Measurements from ENCODE around the gene TPD52L2.

Gene TPD52L2

GRCh38 chr20:63825331-63826118 lies 39.5 kb upstream of the TPD52L2 start:
- peaks cover 5 to 21% (median 16%) of the 10 kb centered on the region in 4 experiments for H3K4me1 ChIP-seq (ENCODE audit: control extremely low read depth in 1 of 4, control insufficient read depth in 4 of 4, insufficient read depth in 4 of 4, low read length in 3 of 4)
- no peak overlapping the region for H3K27ac ChIP-seq (ENCODE audit: insufficient read depth in 1 of 2, low read depth in 1 of 2, low read length in 2 of 2, poor library complexity in 1 of 2, severe bottlenecking in 2 of 2)
- no peaks in the 10 kb centered on the region for H3K27me3 ChIP-seq (replicated peaks in 2 of 5; ENCODE audit: control insufficient read depth in 4 of 5, insufficient read depth in 5 of 5, low read length in 4 of 5)
- DNase-seq, result no peak
- no peaks in the 10 kb centered on the region for H3K36me3 ChIP-seq (ENCODE audit: control insufficient read depth in 4 of 4, insufficient read depth in 4 of 4, low read length in 3 of 4)
- no peak overlapping the region for H3K4me3 ChIP-seq (ENCODE audit: control insufficient read depth in 1 of 7, extremely low read depth in 1 of 7, insufficient read depth in 4 of 7, low read depth in 2 of 7, low read length in 6 of 7)
- POLR2A ChIA-PET, result no interaction called here
- 96% methylated on average over 15 of the region's 25 CpGs for WGBS (ENCODE audit: insufficient coverage)
- no peaks in the 10 kb centered on the region for H3K9me3 ChIP-seq (ENCODE audit: control extremely low read depth in 1 of 5, control insufficient read depth in 4 of 5, insufficient read depth in 2 of 5, low read depth in 1 of 5, low read length in 4 of 5)
- CTCF ChIA-PET, result interaction anchor here (0.8 to 1.5 kb wide), 2 partner anchors 20 to 33 kb away, joined by 3 to 5 read pairs; no protein-coding TSS in a partner anchor

- 98% methylated on average over 13 of the region's 13 CpGs for WGBS (ENCODE audit: insufficient coverage)
- Histone ChIP-seq H3K36me3 (ENCODE audit: control insufficient read depth in 4 of 4, insufficient read depth in 4 of 4, low read length in 3 of 4) (no peaks in the 10 kb centered on the region), H3K4me1 (ENCODE audit: control extremely low read depth in 1 of 4, control insufficient read depth in 4 of 4, insufficient read depth in 4 of 4, low read length in 3 of 4) (peaks cover 5 to 21% (median 17%) of the 10 kb centered on the region in 4 experiments), H3K9me3 (ENCODE audit: control extremely low read depth in 1 of 5, control insufficient read depth in 4 of 5, insufficient read depth in 2 of 5, low read depth in 1 of 5, low read length in 4 of 5) (no peaks in the 10 kb centered on the region), H3K27me3 (replicated peaks in 2 of 5; ENCODE audit: control insufficient read depth in 4 of 5, insufficient read depth in 5 of 5, low read length in 4 of 5) (no peaks in the 10 kb centered on the region), H3K27ac (ENCODE audit: insufficient read depth in 1 of 2, low read depth in 1 of 2, low read length in 2 of 2, poor library complexity in 1 of 2, severe bottlenecking in 2 of 2) (no peak overlapping the region), H3K4me3 (ENCODE audit: control insufficient read depth in 1 of 7, extremely low read depth in 1 of 7, insufficient read depth in 4 of 7, low read depth in 2 of 7, low read length in 6 of 7) (no peak overlapping the region)
- no peak for DNase-seq
- ChIA-PET POLR2A (no interaction called here), CTCF (interaction anchor here (1.4 to 1.5 kb wide), 2 partner anchors 18 to 32 kb away, joined by 3 to 5 read pairs; no protein-coding TSS in a partner anchor)
Observed at GRCh38 chr20:63826753-63827152, 38.3 kb upstream of the TPD52L2 start.

GRCh38 chr20:63828124-63828523 lies 36.9 kb upstream of the TPD52L2 start:
- peaks cover 0 to 7% (median 2%) of the 10 kb centered on the region in 5 experiments for H3K27me3 ChIP-seq (replicated peaks in 2 of 5; ENCODE audit: control insufficient read depth in 4 of 5, insufficient read depth in 5 of 5, low read length in 4 of 5)
- H3K36me3 ChIP-seq (ENCODE audit: control insufficient read depth in 4 of 4, insufficient read depth in 4 of 4, low read length in 3 of 4), result no peaks in the 10 kb centered on the region
- peaks cover 5 to 27% (median 19%) of the 10 kb centered on the region in 4 experiments for H3K4me1 ChIP-seq (ENCODE audit: control extremely low read depth in 1 of 4, control insufficient read depth in 4 of 4, insufficient read depth in 4 of 4, low read length in 3 of 4)
- no peak overlapping the region for H3K27ac ChIP-seq (ENCODE audit: insufficient read depth in 1 of 2, low read depth in 1 of 2, low read length in 2 of 2, poor library complexity in 1 of 2, severe bottlenecking in 2 of 2)
- ChIA-PET CTCF (no interaction called here), POLR2A (no interaction called here)
- no peaks in the 10 kb centered on the region for H3K9me3 ChIP-seq (ENCODE audit: control extremely low read depth in 1 of 5, control insufficient read depth in 4 of 5, insufficient read depth in 2 of 5, low read depth in 1 of 5, low read length in 4 of 5)
- no peak overlapping the region for H3K4me3 ChIP-seq (ENCODE audit: control insufficient read depth in 1 of 7, extremely low read depth in 1 of 7, insufficient read depth in 4 of 7, low read depth in 2 of 7, low read length in 6 of 7)
- no peak for DNase-seq
- no CpG with 5 or more reads among the region's 8 CpGs for WGBS (ENCODE audit: insufficient coverage)

- no peak for DNase-seq
- POLR2A ChIA-PET, result no interaction called here
- CTCF ChIA-PET, result no interaction called here
- Histone ChIP-seq H3K9me3 (ENCODE audit: control extremely low read depth in 1 of 5, control insufficient read depth in 4 of 5, insufficient read depth in 2 of 5, low read depth in 1 of 5, low read length in 4 of 5) (no peaks in the 10 kb centered on the region), H3K36me3 (ENCODE audit: control insufficient read depth in 4 of 4, insufficient read depth in 4 of 4, low read length in 3 of 4) (no peaks in the 10 kb centered on the region), H3K4me3 (ENCODE audit: control insufficient read depth in 1 of 7, extremely low read depth in 1 of 7, insufficient read depth in 4 of 7, low read depth in 2 of 7, low read length in 6 of 7) (no peak overlapping the region), H3K4me1 (ENCODE audit: control extremely low read depth in 1 of 4, control insufficient read depth in 4 of 4, insufficient read depth in 4 of 4, low read length in 3 of 4) (peaks cover 5 to 27% (median 19%) of the 10 kb centered on the region in 4 experiments), H3K27ac (ENCODE audit: insufficient read depth in 1 of 2, low read depth in 1 of 2, low read length in 2 of 2, poor library complexity in 1 of 2, severe bottlenecking in 2 of 2) (no peak overlapping the region), H3K27me3 (replicated peaks in 2 of 5; ENCODE audit: control insufficient read depth in 4 of 5, insufficient read depth in 5 of 5, low read length in 4 of 5) (peaks cover 0 to 7% (median 2%) of the 10 kb centered on the region in 5 experiments)
- WGBS (ENCODE audit: insufficient coverage), result 89% methylated on average over 13 of the region's 14 CpGs
Observed at GRCh38 chr20:63828545-63828944, 36.5 kb upstream of the TPD52L2 start.

- POLR2A ChIA-PET, result no interaction called here
- Histone ChIP-seq H3K9me3 (ENCODE audit: control extremely low read depth in 1 of 5, control insufficient read depth in 4 of 5, insufficient read depth in 2 of 5, low read depth in 1 of 5, low read length in 4 of 5) (no peaks in the 10 kb centered on the region), H3K27ac (ENCODE audit: insufficient read depth in 1 of 2, low read depth in 1 of 2, low read length in 2 of 2, poor library complexity in 1 of 2, severe bottlenecking in 2 of 2) (no peak overlapping the region), H3K4me1 (ENCODE audit: control extremely low read depth in 1 of 4, control insufficient read depth in 4 of 4, insufficient read depth in 4 of 4, low read length in 3 of 4) (peaks cover 5 to 27% (median 19%) of the 10 kb centered on the region in 4 experiments), H3K36me3 (ENCODE audit: control insufficient read depth in 4 of 4, insufficient read depth in 4 of 4, low read length in 3 of 4) (no peaks in the 10 kb centered on the region), H3K27me3 (replicated peaks in 2 of 5; ENCODE audit: control insufficient read depth in 4 of 5, insufficient read depth in 5 of 5, low read length in 4 of 5) (peaks cover 0 to 7% (median 2%) of the 10 kb centered on the region in 5 experiments), H3K4me3 (ENCODE audit: control insufficient read depth in 1 of 7, extremely low read depth in 1 of 7, insufficient read depth in 4 of 7, low read depth in 2 of 7, low read length in 6 of 7) (no peak overlapping the region)
- WGBS (ENCODE audit: insufficient coverage), result 94% methylated on average over 8 of the region's 10 CpGs
- no peak for DNase-seq
- CTCF ChIA-PET, result no interaction called here
Observed at GRCh38 chr20:63828951-63829350, 36.1 kb upstream of the TPD52L2 start.

GRCh38 chr20:63829603-63829944 lies 35.5 kb upstream of the TPD52L2 start:
- no peaks in the 10 kb centered on the region for H3K36me3 ChIP-seq (ENCODE audit: control insufficient read depth in 4 of 4, insufficient read depth in 4 of 4, low read length in 3 of 4)
- POLR2A ChIA-PET, result no interaction called here
- DNase-seq, result peak in 1 of 3 donors; percentile 51
- peak overlapping the region; percentile 13 to 86 (median 71) for H3K4me3 ChIP-seq (ENCODE audit: control insufficient read depth in 1 of 7, extremely low read depth in 1 of 7, insufficient read depth in 4 of 7, low read depth in 2 of 7, low read length in 6 of 7)
- H3K27ac ChIP-seq (ENCODE audit: insufficient read depth in 1 of 2, low read depth in 1 of 2, low read length in 2 of 2, poor library complexity in 1 of 2, severe bottlenecking in 2 of 2), result no peak overlapping the region
- CTCF ChIA-PET, result interaction anchor here (1.4 kb wide), 1 partner anchor 12 kb away, joined by 4 read pairs; no protein-coding TSS in a partner anchor
- peaks cover 5 to 27% (median 19%) of the 10 kb centered on the region in 4 experiments for H3K4me1 ChIP-seq (ENCODE audit: control extremely low read depth in 1 of 4, control insufficient read depth in 4 of 4, insufficient read depth in 4 of 4, low read length in 3 of 4)
- WGBS (ENCODE audit: insufficient coverage), result 0% methylated on average over 2 of the region's 10 CpGs
- H3K9me3 ChIP-seq (ENCODE audit: control extremely low read depth in 1 of 5, control insufficient read depth in 4 of 5, insufficient read depth in 2 of 5, low read depth in 1 of 5, low read length in 4 of 5), result no peaks in the 10 kb centered on the region
- H3K27me3 ChIP-seq (replicated peaks in 2 of 5; ENCODE audit: control insufficient read depth in 4 of 5, insufficient read depth in 5 of 5, low read length in 4 of 5), result peaks cover 0 to 7% (median 2%) of the 10 kb centered on the region in 5 experiments

Measured in common myeloid progenitor, CD34-positive (primary cell).